ENCODE measurements around the gene ALS2CL. TPM values are rescaled to one million over a fixed set of nuclear protein-coding genes. Genes with fewer than 3 reads are reported as not detected.

Gene ALS2CL
- total RNA-seq, 2 donors from 2014 or later, result 21.1 to 38.4 TPM

- Mint-ChIP-seq H3K27me3 (no peaks in the 10 kb centered on the region), H3K27ac (no peak overlapping the region), H3K4me1 (peaks cover 2% of the 10 kb centered on the region), H3K4me3 (no peak overlapping the region), H3K36me3 (ENCODE audit: low read depth) (peaks cover 3% of the 10 kb centered on the region)
- peak in 1 of 3 donors; percentile 5 for DNase-seq
- no peak for ATAC-seq
- H3K9me3 ChIP-seq (ENCODE audit: control insufficient read depth, low read length, poor library complexity, severe bottlenecking), result no peaks in the 10 kb centered on the region
These were observed 19.2 kb downstream of the ALS2CL start for GRCh38 chr3:46674031-46674845.

GRCh38 chr3:46673151-46674030, 20.1 kb downstream of the ALS2CL start:
- H3K4me3 Mint-ChIP-seq, result no peak overlapping the region
- DNase-seq, result peak in 1 of 3 donors; percentile 9

GRCh38 chr3:46672349-46672695, 21.2 kb downstream of the ALS2CL start:
- Mint-ChIP-seq H3K36me3 (ENCODE audit: low read depth) (peaks cover 3% of the 10 kb centered on the region), H3K27ac (no peak overlapping the region), H3K27me3 (no peaks in the 10 kb centered on the region), H3K4me3 (no peak overlapping the region), H3K4me1 (peaks cover 5% of the 10 kb centered on the region)
- DNase-seq, result peak in 2 of 3 donors; percentile 1 to 2
- H3K9me3 ChIP-seq (ENCODE audit: control insufficient read depth, low read length, poor library complexity, severe bottlenecking), result no peaks in the 10 kb centered on the region
- no peak for ATAC-seq

More at GRCh38 chr3:46673151-46674030, 20.1 kb downstream of the ALS2CL start:
- no peaks in the 10 kb centered on the region for H3K9me3 ChIP-seq (ENCODE audit: control insufficient read depth, low read length, poor library complexity, severe bottlenecking)
- Mint-ChIP-seq H3K4me1 (peaks cover 2% of the 10 kb centered on the region), H3K27me3 (no peaks in the 10 kb centered on the region), H3K27ac (no peak overlapping the region), H3K36me3 (ENCODE audit: low read depth) (peaks cover 3% of the 10 kb centered on the region)
- no peak for ATAC-seq

- ATAC-seq, result no peak
- no peak overlapping the region for H3K27ac Mint-ChIP-seq
- H3K36me3 Mint-ChIP-seq (ENCODE audit: low read depth), result peaks cover 3% of the 10 kb centered on the region
- peaks cover 6% of the 10 kb centered on the region for H3K4me1 Mint-ChIP-seq
- no peak overlapping the region for H3K4me3 Mint-ChIP-seq
- no peaks in the 10 kb centered on the region for H3K9me3 ChIP-seq (ENCODE audit: control insufficient read depth, low read length, poor library complexity, severe bottlenecking)
- H3K27me3 Mint-ChIP-seq, result no peaks in the 10 kb centered on the region
- peak; percentile 1 to 6 (median 4) for DNase-seq
These were observed 21.7 kb downstream of the ALS2CL start for GRCh38 chr3:46671541-46672348.

GRCh38 chr3:46670891-46671427, 22.5 kb downstream of the ALS2CL start:
- no peaks in the 10 kb centered on the region for H3K9me3 ChIP-seq (ENCODE audit: control insufficient read depth, low read length, poor library complexity, severe bottlenecking)
- Mint-ChIP-seq H3K27ac (no peak overlapping the region), H3K4me3 (no peak overlapping the region), H3K4me1 (peaks cover 7% of the 10 kb centered on the region), H3K36me3 (ENCODE audit: low read depth) (peaks cover 3% of the 10 kb centered on the region), H3K27me3 (no peaks in the 10 kb centered on the region)
- ATAC-seq (no peak), DNase-seq (no peak)

- DNase-seq, result peak in 1 of 3 donors; percentile 2
These were observed 23.2 kb downstream of the ALS2CL start for GRCh38 chr3:46670000-46670890.

GRCh38 chr3:46669191-46669999, 24.1 kb downstream of the ALS2CL start:
- DNase-seq, result peak in 1 of 3 donors; percentile 6
- Mint-ChIP-seq H3K4me3 (no peak overlapping the region), H3K4me1 (peaks cover 7% of the 10 kb centered on the region), H3K27me3 (no peaks in the 10 kb centered on the region), H3K27ac (no peak overlapping the region), H3K36me3 (ENCODE audit: low read depth) (peaks cover 3% of the 10 kb centered on the region)
- ATAC-seq, result no peak
- H3K9me3 ChIP-seq (ENCODE audit: control insufficient read depth, low read length, poor library complexity, severe bottlenecking), result no peaks in the 10 kb centered on the region

More at GRCh38 chr3:46670000-46670890, 23.2 kb downstream of the ALS2CL start:
- no peak overlapping the region for H3K27ac Mint-ChIP-seq
- ATAC-seq, result no peak
- no peak overlapping the region for H3K4me3 Mint-ChIP-seq
- H3K27me3 Mint-ChIP-seq, result no peaks in the 10 kb centered on the region
- peaks cover 7% of the 10 kb centered on the region for H3K4me1 Mint-ChIP-seq
- H3K9me3 ChIP-seq (ENCODE audit: control insufficient read depth, low read length, poor library complexity, severe bottlenecking), result no peaks in the 10 kb centered on the region
- H3K36me3 Mint-ChIP-seq (ENCODE audit: low read depth), result peaks cover 3% of the 10 kb centered on the region

GRCh38 chr3:46668591-46668990, 24.9 kb downstream of the ALS2CL start:
- DNase-seq, result peak in 1 of 3 donors; percentile 4
- Mint-ChIP-seq H3K4me3 (no peak overlapping the region), H3K36me3 (ENCODE audit: low read depth) (peaks cover 3% of the 10 kb centered on the region), H3K27ac (no peak overlapping the region), H3K27me3 (peaks cover 2% of the 10 kb centered on the region), H3K4me1 (peaks cover 9% of the 10 kb centered on the region)
- no peaks in the 10 kb centered on the region for H3K9me3 ChIP-seq (ENCODE audit: control insufficient read depth, low read length, poor library complexity, severe bottlenecking)
- no peak for ATAC-seq

GRCh38 chr3:46668116-46668515, 25.4 kb downstream of the ALS2CL start:
- Mint-ChIP-seq H3K27me3 (peaks cover 7% of the 10 kb centered on the region), H3K27ac (no peak overlapping the region), H3K4me1 (peaks cover 13% of the 10 kb centered on the region), H3K36me3 (ENCODE audit: low read depth) (no peaks in the 10 kb centered on the region), H3K4me3 (no peak overlapping the region)
- no peaks in the 10 kb centered on the region for H3K9me3 ChIP-seq (ENCODE audit: control insufficient read depth, low read length, poor library complexity, severe bottlenecking)
- DNase-seq, result peak in 1 of 3 donors; percentile 5
- ATAC-seq, result no peak

GRCh38 chr3:46667657-46668056, 25.8 kb downstream of the ALS2CL start:
- peaks cover 14% of the 10 kb centered on the region for H3K4me1 Mint-ChIP-seq
- no peaks in the 10 kb centered on the region for H3K9me3 ChIP-seq (ENCODE audit: control insufficient read depth, low read length, poor library complexity, severe bottlenecking)
- peak in 1 of 3 donors; percentile 4 for DNase-seq
- no peak overlapping the region for H3K4me3 Mint-ChIP-seq
- H3K27ac Mint-ChIP-seq, result no peak overlapping the region
- peaks cover 11% of the 10 kb centered on the region for H3K27me3 Mint-ChIP-seq
- no peaks in the 10 kb centered on the region for H3K36me3 Mint-ChIP-seq (ENCODE audit: low read depth)
- ATAC-seq, result no peak

GRCh38 chr3:46667061-46667621, 26.3 kb downstream of the ALS2CL start:
- H3K36me3 Mint-ChIP-seq (ENCODE audit: low read depth), result no peaks in the 10 kb centered on the region
- H3K9me3 ChIP-seq (ENCODE audit: control insufficient read depth, low read length, poor library complexity, severe bottlenecking), result no peaks in the 10 kb centered on the region
- H3K27me3 Mint-ChIP-seq, result peaks cover 16% of the 10 kb centered on the region
- DNase-seq, result peak in 1 of 3 donors; percentile 4
- H3K4me1 Mint-ChIP-seq, result peaks cover 14% of the 10 kb centered on the region
- no peak overlapping the region for H3K27ac Mint-ChIP-seq
- no peak overlapping the region for H3K4me3 Mint-ChIP-seq
- no peak for ATAC-seq

All from T-helper 17 cell (primary cell).